ENCODE measurements around the gene NME7.

NME7 gene

DNA sequence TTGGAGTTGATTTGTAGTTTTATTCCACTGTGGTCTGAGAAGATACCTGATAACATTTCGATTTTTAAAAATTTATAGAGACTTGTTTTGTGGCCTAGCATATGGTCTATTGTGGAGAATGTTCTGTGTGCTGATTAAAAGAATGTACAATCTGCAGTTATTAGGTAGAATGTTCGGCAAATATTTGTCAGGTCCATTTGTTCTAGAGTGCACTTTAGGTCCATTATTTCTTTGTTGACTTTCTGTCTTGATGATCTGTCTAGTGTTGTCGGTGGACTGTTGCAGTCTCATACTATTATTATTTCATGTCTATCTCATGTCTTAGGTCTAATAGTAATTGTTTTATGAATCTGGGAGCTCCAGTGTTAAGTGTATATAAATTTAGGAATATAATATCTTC, 116.8 kb downstream of the NME7 start:
- no peak for DNase-seq
- H3K4me1 Mint-ChIP-seq (ENCODE audit: low read depth), result no peaks in the 10 kb centered on the region
- no peaks in the 10 kb centered on the region for H3K36me3 Mint-ChIP-seq (ENCODE audit: low read depth)

GRCh38 chr1:169250022-169250421, 117.6 kb downstream of the NME7 start:
- no peaks in the 10 kb centered on the region for H3K36me3 Mint-ChIP-seq (ENCODE audit: low read depth)
- H3K27me3 Mint-ChIP-seq, result no peaks in the 10 kb centered on the region
- H3K9me3 Mint-ChIP-seq, result no peaks in the 10 kb centered on the region
- H3K27ac Mint-ChIP-seq, result no peak overlapping the region
- no peaks in the 10 kb centered on the region for H3K4me1 Mint-ChIP-seq (ENCODE audit: low read depth)
- no peak for DNase-seq
- no peak overlapping the region for H3K4me3 Mint-ChIP-seq

More for the DNA sequence above, 116.8 kb downstream of the NME7 start:
- Mint-ChIP-seq H3K27ac (no peak overlapping the region), H3K9me3 (no peaks in the 10 kb centered on the region), H3K4me3 (no peak overlapping the region), H3K27me3 (no peaks in the 10 kb centered on the region)

DNA sequence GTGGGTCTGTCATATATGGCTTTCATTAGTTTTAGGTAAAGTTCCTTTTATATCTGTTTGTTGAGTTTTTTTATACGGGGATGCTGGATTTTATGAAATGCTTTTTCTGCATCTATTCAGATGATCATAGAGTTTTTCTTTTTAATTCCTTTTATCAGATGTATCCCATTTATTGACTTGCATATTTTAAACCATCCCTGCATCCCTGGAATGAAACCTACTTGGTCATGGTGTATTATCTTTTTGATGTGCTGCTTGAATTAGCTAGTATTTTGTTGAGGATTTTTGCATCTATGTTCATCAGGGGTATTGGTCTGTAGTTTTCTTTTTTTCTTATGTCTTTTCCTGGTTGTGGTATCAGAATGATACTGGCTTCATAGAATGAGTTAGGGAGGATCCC, 118.0 kb downstream of the NME7 start:
- H3K36me3 Mint-ChIP-seq (ENCODE audit: low read depth), result no peaks in the 10 kb centered on the region
- DNase-seq, result no peak
- H3K4me3 Mint-ChIP-seq, result no peak overlapping the region

GRCh38 chr1:169245706-169246105, 121.9 kb downstream of the NME7 start:
- Mint-ChIP-seq H3K9me3 (no peaks in the 10 kb centered on the region), H3K27me3 (no peaks in the 10 kb centered on the region), H3K36me3 (ENCODE audit: low read depth) (no peaks in the 10 kb centered on the region), H3K4me3 (no peak overlapping the region), H3K4me1 (ENCODE audit: low read depth) (peaks cover 8% of the 10 kb centered on the region), H3K27ac (no peak overlapping the region)
- DNase-seq, result no peak

More for the DNA sequence above, 118.0 kb downstream of the NME7 start:
- no peaks in the 10 kb centered on the region for H3K27me3 Mint-ChIP-seq
- no peaks in the 10 kb centered on the region for H3K4me1 Mint-ChIP-seq (ENCODE audit: low read depth)
- H3K27ac Mint-ChIP-seq, result no peak overlapping the region
- H3K9me3 Mint-ChIP-seq, result no peaks in the 10 kb centered on the region

- no peaks in the 10 kb centered on the region for H3K27me3 Mint-ChIP-seq
- no peak for DNase-seq
- H3K27ac Mint-ChIP-seq, result peak overlapping the region; percentile 11
- peaks cover 29% of the 10 kb centered on the region for H3K4me1 Mint-ChIP-seq (ENCODE audit: low read depth)
- peaks cover 3% of the 10 kb centered on the region for H3K36me3 Mint-ChIP-seq (ENCODE audit: low read depth)
- no peaks in the 10 kb centered on the region for H3K9me3 Mint-ChIP-seq
- no peak overlapping the region for H3K4me3 Mint-ChIP-seq
These were observed 127.0 kb downstream of the NME7 start for GRCh38 chr1:169240449-169241232.

- Mint-ChIP-seq H3K4me3 (no peak overlapping the region), H3K4me1 (ENCODE audit: low read depth) (peaks cover 26% of the 10 kb centered on the region), H3K27ac (no peak overlapping the region), H3K27me3 (no peaks in the 10 kb centered on the region), H3K36me3 (ENCODE audit: low read depth) (peaks cover 9% of the 10 kb centered on the region), H3K9me3 (no peaks in the 10 kb centered on the region)
- no peak for DNase-seq
These were observed 130.7 kb downstream of the NME7 start for GRCh38 chr1:169236880-169237279.

- no peaks in the 10 kb centered on the region for H3K27me3 Mint-ChIP-seq
These were observed 131.5 kb downstream of the NME7 start for GRCh38 chr1:169236143-169236542.

GRCh38 chr1:169235568-169235967, 132.0 kb downstream of the NME7 start:
- peaks cover 9% of the 10 kb centered on the region for H3K36me3 Mint-ChIP-seq (ENCODE audit: low read depth)
- DNase-seq, result no peak
- H3K9me3 Mint-ChIP-seq, result no peaks in the 10 kb centered on the region
- peaks cover 20% of the 10 kb centered on the region for H3K4me1 Mint-ChIP-seq (ENCODE audit: low read depth)
- H3K27me3 Mint-ChIP-seq, result no peaks in the 10 kb centered on the region
- H3K4me3 Mint-ChIP-seq, result no peak overlapping the region
- H3K27ac Mint-ChIP-seq, result no peak overlapping the region

More at GRCh38 chr1:169236143-169236542, 131.5 kb downstream of the NME7 start:
- Mint-ChIP-seq H3K36me3 (ENCODE audit: low read depth) (peaks cover 9% of the 10 kb centered on the region), H3K27ac (no peak overlapping the region), H3K4me1 (ENCODE audit: low read depth) (peaks cover 25% of the 10 kb centered on the region), H3K4me3 (no peak overlapping the region), H3K9me3 (no peaks in the 10 kb centered on the region)
- no peak for DNase-seq

DNA sequence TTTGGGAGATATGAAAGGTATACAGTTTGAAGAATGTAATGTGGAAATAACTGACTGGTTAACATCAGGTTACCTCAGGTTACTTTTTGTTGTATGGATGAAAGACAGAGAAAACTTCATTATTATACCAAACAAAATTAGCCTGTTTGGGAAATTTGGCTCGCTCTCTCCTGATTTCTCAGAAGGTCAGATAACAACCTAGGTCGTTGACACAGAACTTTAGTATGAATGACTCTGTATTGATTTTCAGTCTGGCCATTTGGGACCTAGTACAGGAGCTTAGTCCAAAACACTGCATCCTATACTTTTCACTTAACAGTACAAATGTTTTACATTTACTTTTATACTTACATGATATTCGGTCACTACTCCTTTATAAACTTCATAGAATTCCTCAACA, 132.8 kb downstream of the NME7 start:
- Mint-ChIP-seq H3K9me3 (no peaks in the 10 kb centered on the region), H3K27ac (no peak overlapping the region), H3K36me3 (ENCODE audit: low read depth) (peaks cover 9% of the 10 kb centered on the region), H3K27me3 (no peaks in the 10 kb centered on the region), H3K4me1 (ENCODE audit: low read depth) (peaks cover 17% of the 10 kb centered on the region), H3K4me3 (no peak overlapping the region)
- DNase-seq, result no peak

GRCh38 chr1:169217636-169218035, 150.0 kb downstream of the NME7 start:
- Mint-ChIP-seq H3K9me3 (no peaks in the 10 kb centered on the region), H3K27ac (no peak overlapping the region), H3K4me3 (no peak overlapping the region), H3K27me3 (no peaks in the 10 kb centered on the region), H3K36me3 (ENCODE audit: low read depth) (peaks cover 4% of the 10 kb centered on the region), H3K4me1 (ENCODE audit: low read depth) (peaks cover 9% of the 10 kb centered on the region)
- no peak for DNase-seq

- H3K36me3 Mint-ChIP-seq (ENCODE audit: low read depth), result peaks cover 4% of the 10 kb centered on the region
- H3K27ac Mint-ChIP-seq, result no peak overlapping the region
- H3K9me3 Mint-ChIP-seq, result no peaks in the 10 kb centered on the region
These were observed 153.0 kb downstream of the NME7 start for GRCh38 chr1:169214598-169214997.

GRCh38 chr1:169212088-169212487, 155.5 kb downstream of the NME7 start:
- peaks cover 2% of the 10 kb centered on the region for H3K4me1 Mint-ChIP-seq (ENCODE audit: low read depth)
- H3K27me3 Mint-ChIP-seq, result no peaks in the 10 kb centered on the region
- H3K9me3 Mint-ChIP-seq, result no peaks in the 10 kb centered on the region
- peaks cover 3% of the 10 kb centered on the region for H3K36me3 Mint-ChIP-seq (ENCODE audit: low read depth)
- DNase-seq, result no peak
- H3K4me3 Mint-ChIP-seq, result no peak overlapping the region
- H3K27ac Mint-ChIP-seq, result no peak overlapping the region

More at GRCh38 chr1:169214598-169214997, 153.0 kb downstream of the NME7 start:
- no peaks in the 10 kb centered on the region for H3K27me3 Mint-ChIP-seq
- H3K4me1 Mint-ChIP-seq (ENCODE audit: low read depth), result peaks cover 9% of the 10 kb centered on the region
- no peak overlapping the region for H3K4me3 Mint-ChIP-seq
- no peak for DNase-seq

- Mint-ChIP-seq H3K9me3 (no peaks in the 10 kb centered on the region), H3K4me1 (ENCODE audit: low read depth) (no peaks in the 10 kb centered on the region)
- DNase-seq, result no peak
These were observed 159.6 kb downstream of the NME7 start for GRCh38 chr1:169207797-169208520.

DNA sequence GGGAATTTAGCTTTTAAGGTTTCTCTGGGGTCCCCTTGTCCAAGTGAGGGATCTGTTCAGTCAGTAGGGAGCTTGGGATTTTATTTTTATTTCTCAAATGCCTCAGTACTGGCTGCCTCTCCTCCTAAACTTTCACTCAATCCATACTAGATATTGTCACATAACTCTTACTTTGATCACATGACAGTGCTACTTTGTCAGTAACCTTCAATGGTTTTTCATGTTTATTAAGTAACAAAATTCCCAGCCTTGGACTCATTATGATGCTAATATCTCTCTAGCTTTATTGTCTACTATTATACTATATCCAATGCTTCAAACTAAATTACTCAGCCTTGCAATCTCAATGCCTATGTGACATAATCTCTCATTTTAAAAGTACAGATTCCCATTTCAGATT, 163.4 kb downstream of the NME7 start:
- no peak for DNase-seq
- Mint-ChIP-seq H3K9me3 (no peaks in the 10 kb centered on the region), H3K27ac (no peak overlapping the region), H3K27me3 (no peaks in the 10 kb centered on the region), H3K4me3 (no peak overlapping the region), H3K4me1 (ENCODE audit: low read depth) (no peaks in the 10 kb centered on the region), H3K36me3 (ENCODE audit: low read depth) (no peaks in the 10 kb centered on the region)

More at GRCh38 chr1:169207797-169208520, 159.6 kb downstream of the NME7 start:
- Mint-ChIP-seq H3K36me3 (ENCODE audit: low read depth) (no peaks in the 10 kb centered on the region), H3K27ac (no peak overlapping the region), H3K27me3 (no peaks in the 10 kb centered on the region), H3K4me3 (no peak overlapping the region)

Measured in activated T-cell treated with anti-CD3 and anti-CD28 coated beads, Interleukin-2, amount 50 U/mL, for 24 hours (primary cell).